Astrocyte (in vitro differentiated cells and primary cell): ENCODE measurements around the gene TRPV2.

Source experiments
- CTCF ChIP-seq: IDR thresholded peaks from 2 replicates; pipeline ENCODE4 v1.5.1; 2011; ENCODE audit warnings: low read depth, mild to moderate bottlenecking, inconsistent platforms, low read length, moderate library complexity; ENCODE audit not compliant: insufficient read depth
- EZH2 ChIP-seq: IDR thresholded peaks from 2 replicates; pipeline ENCODE4 v1.6.1; 2012; ENCODE audit warnings: mild to moderate bottlenecking, low read length, inconsistent platforms; ENCODE audit not compliant: insufficient read depth

- no peak for TF ChIP-seq CTCF
- TF ChIP-seq EZH2: no peak
These were observed 33.9 kb upstream of the TRPV2 start for GRCh38 chr17:16381496-16381820.
